ENCODE results near the gene HYAL2. TPM values are rescaled to one million over a fixed set of nuclear protein-coding genes. Genes with fewer than 3 reads are reported as not detected.

HYAL2 gene
- total RNA-seq, 1 experiment from 2014 or later = 30.1 TPM

- ChIA-PET POLR2A (interaction anchor here (1.2 kb wide), 1 partner anchor 20 kb away, joined by 3 read pairs; no protein-coding TSS in a partner anchor), CTCF (interaction anchor here (0.8 kb wide), 1 partner anchor 19 kb away, joined by 3 read pairs; no protein-coding TSS in a partner anchor)
- no peaks in the 10 kb centered on the region for H3K9me3 Mint-ChIP-seq (ENCODE audit: unreplicated experiment)
- peaks cover 31% of the 10 kb centered on the region for H3K36me3 Mint-ChIP-seq (ENCODE audit: insufficient read depth, unreplicated experiment)
- Histone ChIP-seq H3K9me3 (no peaks in the 10 kb centered on the region), H3K36me3 (ENCODE audit: control insufficient read depth, insufficient read depth, low read length) (peaks cover 1% of the 10 kb centered on the region; the same call in 1 of the 2 replicates), H3K4me1 (peaks cover 25% of the 10 kb centered on the region), H3K27me3 (replicated peaks; ENCODE audit: control insufficient read depth, insufficient read depth, low read length) (no peaks in the 10 kb centered on the region), H3K4me3 (ENCODE audit: low read depth, low read length) (no peak overlapping the region)
- H3K27ac Mint-ChIP-seq (ENCODE audit: unreplicated experiment) = no peak overlapping the region
- no peak for DNase-seq
- H3K27me3 Mint-ChIP-seq (ENCODE audit: insufficient read depth, unreplicated experiment) = no peaks in the 10 kb centered on the region
- TF ChIP-seq CTCF (IDR thresholded peaks at IDR 0.05; ENCODE audit: insufficient read depth in 1 of 2, low read depth in 1 of 2, low read length in 1 of 2, severe bottlenecking in 1 of 2, unreplicated experiment in 1 of 2) = no peak
- H3K4me1 Mint-ChIP-seq (ENCODE audit: low read depth, unreplicated experiment) = peaks cover 6% of the 10 kb centered on the region
- intact Hi-C loops (cut with micrococcal nuclease; ENCODE audit: unreplicated experiment) = no loop called here
- no peak overlapping the region for H3K4me3 Mint-ChIP-seq (ENCODE audit: unreplicated experiment)
- no TSS peak for BruUV-seq (replicated peaks)
Measured at GRCh38 chr3:50356553-50356952, 34.0 kb upstream of the HYAL2 start.

- no TSS peak for BruUV-seq (replicated peaks)
- peaks cover 35% of the 10 kb centered on the region for H3K36me3 Mint-ChIP-seq (ENCODE audit: insufficient read depth, unreplicated experiment)
- Histone ChIP-seq H3K27me3 (replicated peaks; ENCODE audit: control insufficient read depth, insufficient read depth, low read length) (no peaks in the 10 kb centered on the region), H3K4me3 (ENCODE audit: low read depth, low read length) (no peak overlapping the region), H3K4me1 (peaks cover 25% of the 10 kb centered on the region), H3K36me3 (ENCODE audit: control insufficient read depth, insufficient read depth, low read length) (peaks cover 1% of the 10 kb centered on the region; the same call in 1 of the 2 replicates), H3K9me3 (no peaks in the 10 kb centered on the region)
- ChIA-PET POLR2A (interaction anchor here (1.2 kb wide), 1 partner anchor 19 kb away, joined by 3 read pairs; no protein-coding TSS in a partner anchor), CTCF (no interaction called here)
- H3K4me3 Mint-ChIP-seq (ENCODE audit: unreplicated experiment) = no peak overlapping the region
- H3K27ac Mint-ChIP-seq (ENCODE audit: unreplicated experiment) = no peak overlapping the region
- H3K4me1 Mint-ChIP-seq (ENCODE audit: low read depth, unreplicated experiment) = peaks cover 11% of the 10 kb centered on the region
- H3K9me3 Mint-ChIP-seq (ENCODE audit: unreplicated experiment) = no peaks in the 10 kb centered on the region
- no peak for DNase-seq
- no peak for TF ChIP-seq CTCF (IDR thresholded peaks at IDR 0.05; ENCODE audit: insufficient read depth in 1 of 2, low read depth in 1 of 2, low read length in 1 of 2, severe bottlenecking in 1 of 2, unreplicated experiment in 1 of 2)
- no peaks in the 10 kb centered on the region for H3K27me3 Mint-ChIP-seq (ENCODE audit: insufficient read depth, unreplicated experiment)
- intact Hi-C loops (cut with micrococcal nuclease; ENCODE audit: unreplicated experiment) = no loop called here
Measured at GRCh38 chr3:50355829-50356552, 33.4 kb upstream of the HYAL2 start.

- intact Hi-C loops (cut with micrococcal nuclease; ENCODE audit: unreplicated experiment) = loop anchor here (5.0 kb wide), 1 partner anchor 257 kb away; the partner anchor contains the start of gene CISH
- ChIA-PET POLR2A (no interaction called here), CTCF (no interaction called here)
- no peaks in the 10 kb centered on the region for H3K27me3 Mint-ChIP-seq (ENCODE audit: insufficient read depth, unreplicated experiment)
- no peak for TF ChIP-seq CTCF (IDR thresholded peaks at IDR 0.05; ENCODE audit: insufficient read depth in 1 of 2, low read depth in 1 of 2, low read length in 1 of 2, severe bottlenecking in 1 of 2, unreplicated experiment in 1 of 2)
- H3K4me3 ChIP-seq (ENCODE audit: low read depth, low read length) = no peak overlapping the region
- DNase-seq = no peak
- H3K36me3 ChIP-seq (ENCODE audit: control insufficient read depth, insufficient read depth, low read length) = peaks cover 1% of the 10 kb centered on the region; the same call in 1 of the 2 replicates
- no peak overlapping the region for H3K4me3 Mint-ChIP-seq (ENCODE audit: unreplicated experiment)
- peaks cover 46% of the 10 kb centered on the region for H3K36me3 Mint-ChIP-seq (ENCODE audit: insufficient read depth, unreplicated experiment)
- BruUV-seq (replicated peaks) = no TSS peak
- peaks cover 25% of the 10 kb centered on the region for H3K4me1 ChIP-seq
- no peak overlapping the region for H3K27ac Mint-ChIP-seq (ENCODE audit: unreplicated experiment)
- H3K9me3 Mint-ChIP-seq (ENCODE audit: unreplicated experiment) = no peaks in the 10 kb centered on the region
- H3K27me3 ChIP-seq (replicated peaks; ENCODE audit: control insufficient read depth, insufficient read depth, low read length) = no peaks in the 10 kb centered on the region
- H3K4me1 Mint-ChIP-seq (ENCODE audit: low read depth, unreplicated experiment) = peaks cover 11% of the 10 kb centered on the region
- no peaks in the 10 kb centered on the region for H3K9me3 ChIP-seq
Measured at GRCh38 chr3:50354850-50355249, 32.3 kb upstream of the HYAL2 start.

All from Caco-2 (cell line).